ENCODE measurements around the gene EFNA1.
"Not testable (repeated sequence)": the region's sequence is repeated elsewhere in the genome, so short reads cannot be mapped to it uniquely, and the experiment has no call there.

EFNA1 gene

DNA sequence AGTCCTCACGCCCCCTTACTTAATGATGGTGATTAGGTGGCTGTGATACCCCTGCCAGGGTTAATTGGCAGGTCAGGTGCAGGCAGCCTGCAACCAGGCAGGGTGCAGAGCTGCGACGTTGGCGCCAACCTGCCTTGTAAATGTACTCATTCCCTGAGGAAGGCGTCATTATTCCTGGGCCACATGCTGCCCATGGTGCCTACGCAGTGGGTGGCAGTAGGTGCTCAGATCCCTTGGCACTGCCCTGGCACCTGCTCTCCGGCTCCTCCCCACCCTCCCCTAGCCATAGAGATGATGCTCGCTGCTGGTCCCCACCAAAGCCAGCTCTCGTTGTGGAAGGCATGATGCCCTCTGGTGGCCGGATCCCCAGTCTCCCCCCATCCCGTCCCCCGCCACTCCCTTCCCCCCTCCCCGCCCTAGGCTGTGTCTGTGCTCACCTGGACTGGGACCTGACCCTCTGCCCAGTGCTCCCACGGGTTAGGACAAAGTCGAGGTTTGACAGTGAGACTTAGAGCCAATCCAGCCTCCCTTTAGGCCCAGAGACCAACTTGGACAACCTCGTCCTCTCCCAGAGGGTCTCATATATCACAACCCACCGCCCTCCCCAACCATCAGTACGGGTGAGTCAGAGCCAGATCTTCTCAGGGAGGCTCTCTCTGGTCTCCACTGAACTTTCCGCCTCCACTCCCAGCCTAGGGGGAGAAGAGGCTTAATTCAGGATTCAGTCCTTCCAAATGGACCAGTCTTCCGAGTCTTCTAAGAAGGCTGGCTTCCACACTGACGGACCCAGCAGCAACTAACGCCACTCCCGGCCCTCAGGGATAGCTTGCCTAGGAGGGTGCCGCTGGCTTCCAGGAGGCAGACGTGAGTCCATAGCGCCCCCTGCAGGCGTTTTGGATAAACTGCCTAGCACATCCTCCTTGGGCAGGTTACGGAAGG is 39.8 kb downstream of the EFNA1 start:
- TF ChIP-seq, protein P1, sequence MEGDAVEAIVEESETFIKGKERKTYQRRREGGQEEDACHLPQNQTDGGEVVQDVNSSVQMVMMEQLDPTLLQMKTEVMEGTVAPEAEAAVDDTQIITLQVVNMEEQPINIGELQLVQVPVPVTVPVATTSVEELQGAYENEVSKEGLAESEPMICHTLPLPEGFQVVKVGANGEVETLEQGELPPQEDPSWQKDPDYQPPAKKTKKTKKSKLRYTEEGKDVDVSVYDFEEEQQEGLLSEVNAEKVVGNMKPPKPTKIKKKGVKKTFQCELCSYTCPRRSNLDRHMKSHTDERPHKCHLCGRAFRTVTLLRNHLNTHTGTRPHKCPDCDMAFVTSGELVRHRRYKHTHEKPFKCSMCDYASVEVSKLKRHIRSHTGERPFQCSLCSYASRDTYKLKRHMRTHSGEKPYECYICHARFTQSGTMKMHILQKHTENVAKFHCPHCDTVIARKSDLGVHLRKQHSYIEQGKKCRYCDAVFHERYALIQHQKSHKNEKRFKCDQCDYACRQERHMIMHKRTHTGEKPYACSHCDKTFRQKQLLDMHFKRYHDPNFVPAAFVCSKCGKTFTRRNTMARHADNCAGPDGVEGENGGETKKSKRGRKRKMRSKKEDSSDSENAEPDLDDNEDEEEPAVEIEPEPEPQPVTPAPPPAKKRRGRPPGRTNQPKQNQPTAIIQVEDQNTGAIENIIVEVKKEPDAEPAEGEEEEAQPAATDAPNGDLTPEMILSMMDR (IDR thresholded peaks at IDR 0.05; ENCODE audit: low read depth, low read length, missing control alignments) = peak; percentile 92
- no peak overlapping the region for H3K4me3 ChIP-seq (ENCODE audit: low read depth, low read length)
- DNase-seq (ENCODE audit: low read depth) = peak; percentile 51

DNA sequence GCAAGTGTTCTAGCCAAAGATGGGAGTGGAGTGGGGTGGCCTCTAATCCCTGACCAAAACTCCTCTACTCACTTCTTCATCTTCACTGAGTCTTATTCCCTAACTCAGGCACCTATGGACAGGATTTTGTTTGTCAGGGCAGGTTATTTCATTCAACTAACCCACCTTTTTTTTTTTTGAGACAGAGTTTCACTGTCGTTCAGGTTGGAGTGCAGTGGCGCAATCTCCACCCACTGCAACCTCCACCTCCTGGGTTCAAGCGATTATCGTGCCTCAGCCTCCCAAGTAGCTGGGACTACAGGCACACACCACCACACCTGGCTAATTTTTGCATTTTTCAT is 40.4 kb downstream of the EFNA1 start:
- H3K4me3 ChIP-seq (ENCODE audit: low read depth, low read length); DNase-seq (ENCODE audit: low read depth): not testable (repeated sequence)

DNA sequence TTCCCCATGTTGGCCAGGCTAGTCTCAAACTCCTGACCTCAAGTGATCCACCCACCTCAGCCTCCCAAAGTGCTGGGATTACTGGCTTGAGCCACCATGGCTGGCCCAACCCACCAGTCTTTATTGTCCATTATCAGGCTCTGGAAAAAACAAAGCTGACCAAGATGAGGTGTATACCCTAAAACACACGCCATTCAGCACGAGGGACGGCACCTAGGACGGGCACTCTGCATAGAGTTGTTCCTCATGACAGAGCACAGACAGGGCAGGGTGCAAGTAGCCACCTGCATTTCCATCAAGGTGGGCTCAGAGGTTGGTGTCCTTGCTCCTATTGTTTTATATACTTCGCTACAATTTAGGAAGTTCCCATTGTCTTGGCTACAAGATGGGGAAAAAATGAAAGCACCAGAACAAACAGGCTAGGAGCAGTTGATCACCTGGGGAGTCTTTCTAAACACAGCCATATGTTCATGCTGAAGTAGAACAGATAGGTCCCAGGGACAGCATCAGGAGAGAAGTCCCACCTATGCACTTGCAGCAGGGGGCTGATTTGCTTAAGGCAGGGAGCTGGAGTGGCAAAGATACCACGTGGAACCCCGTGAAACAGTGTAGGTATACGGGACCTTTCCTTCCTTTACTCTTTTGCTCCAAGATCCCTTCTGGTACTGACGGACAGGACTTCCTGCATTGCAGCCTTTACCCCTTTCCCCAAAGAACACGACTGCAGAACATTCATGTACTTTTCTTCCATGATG is 41.0 kb downstream of the EFNA1 start:
- TF ChIP-seq, protein P1 (IDR thresholded peaks at IDR 0.05; ENCODE audit: low read depth, low read length, missing control alignments) = no peak
- no peak for DNase-seq (ENCODE audit: low read depth)

DNA sequence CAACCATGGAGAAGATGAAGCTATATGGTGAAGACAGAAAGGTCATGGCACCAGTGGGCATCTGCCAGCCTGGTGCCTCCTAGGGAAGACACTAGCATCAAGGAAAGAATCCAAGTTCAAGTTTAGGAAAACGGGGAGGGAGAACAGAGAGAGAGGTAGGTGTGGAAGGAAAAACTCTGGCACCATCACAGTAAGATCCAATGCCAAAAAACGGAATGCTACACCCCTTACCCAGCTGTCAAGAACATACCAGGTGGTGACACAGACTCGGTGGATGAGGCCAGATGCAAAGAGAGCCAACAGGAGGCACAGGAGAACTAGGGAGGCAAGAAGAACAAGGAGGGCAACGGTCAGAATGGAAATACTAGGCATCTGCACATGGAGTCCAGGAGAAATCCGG is 41.9 kb downstream of the EFNA1 start:
- no peak for DNase-seq (ENCODE audit: low read depth)
- TF ChIP-seq, protein P1 (IDR thresholded peaks at IDR 0.05; ENCODE audit: low read depth, low read length, missing control alignments) = no peak
- H3K4me3 ChIP-seq (ENCODE audit: low read depth, low read length) = no peak overlapping the region

More for the DNA sequence above, 41.0 kb downstream of the EFNA1 start:
- H3K4me3 ChIP-seq (ENCODE audit: low read depth, low read length) = no peak overlapping the region

DNA sequence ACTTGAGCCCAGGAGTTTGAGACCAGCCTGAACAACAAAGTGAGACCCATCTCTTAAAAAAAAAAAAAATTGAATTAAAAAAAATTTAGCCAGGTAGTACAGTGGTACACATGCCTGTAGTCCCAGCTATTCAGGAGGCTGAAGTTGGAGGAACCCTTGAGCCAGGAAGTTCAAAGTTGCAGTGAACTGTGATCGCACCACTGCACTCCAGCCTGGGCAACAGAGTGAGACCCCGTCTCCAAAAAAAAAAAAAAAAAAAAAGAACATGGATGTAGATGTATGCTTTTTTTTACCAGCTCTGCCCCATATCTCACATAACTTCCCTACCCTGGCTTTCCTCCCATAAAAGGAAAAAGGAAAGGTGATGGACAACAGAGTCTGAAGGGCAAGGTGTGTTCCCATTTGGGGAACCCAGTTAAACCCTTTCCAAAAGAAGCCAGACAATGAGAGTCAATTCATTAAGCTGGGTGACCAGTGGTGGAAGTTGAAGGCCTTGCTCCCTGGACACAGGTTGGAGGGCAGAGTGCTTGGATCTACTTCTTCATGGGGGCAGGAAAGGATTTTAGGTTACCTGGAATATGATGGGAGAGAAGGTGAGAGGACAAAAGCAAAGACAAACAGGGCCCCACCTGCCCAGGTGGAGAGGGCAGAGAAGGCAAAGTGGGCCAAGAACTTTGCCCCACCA is 42.6 kb downstream of the EFNA1 start:
- TF ChIP-seq, protein P1 (IDR thresholded peaks at IDR 0.05; ENCODE audit: low read depth, low read length, missing control alignments) = no peak
- DNase-seq (ENCODE audit: low read depth) = no peak
- H3K4me3 ChIP-seq (ENCODE audit: low read depth, low read length) = no peak overlapping the region

DNA sequence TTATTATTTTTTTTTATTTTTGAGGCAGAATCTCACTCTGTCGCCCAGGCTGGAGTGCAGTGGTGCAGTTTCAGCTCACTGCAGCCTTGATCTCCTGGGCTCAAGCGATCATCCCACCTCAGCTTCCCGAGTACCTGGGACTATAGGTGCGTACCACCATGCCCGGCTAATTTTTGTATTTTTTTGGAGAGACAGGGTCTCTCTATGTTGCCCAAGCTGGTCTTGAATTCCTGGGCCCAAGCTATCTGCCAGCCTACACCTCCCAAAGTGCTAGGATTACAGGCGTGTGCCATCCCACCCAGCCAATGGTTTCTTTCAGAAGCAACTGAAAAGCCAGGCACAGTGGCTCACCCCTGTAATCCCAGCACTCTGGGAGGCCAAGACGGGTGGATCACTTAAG is 43.1 kb downstream of the EFNA1 start:
- TF ChIP-seq, protein P1 (IDR thresholded peaks at IDR 0.05; ENCODE audit: low read depth, low read length, missing control alignments) = no peak
- DNase-seq (ENCODE audit: low read depth) = no peak

More for the DNA sequence above, 43.1 kb downstream of the EFNA1 start:
- H3K4me3 ChIP-seq (ENCODE audit: low read depth, low read length) = no peak overlapping the region

All from GM12864 (cell line).